Activated CD4-positive, alpha-beta T cell treated with anti-CD3 and anti-CD28 coated beads, Interleukin-2, amount 50 U/mL, for 1 hour (primary cell): ENCODE results near the gene WDR87.

Experiments
- DNase-seq: peaks from one replicate; pipeline ENCODE4 v3.0.0-alpha.2; 2020

Gene WDR87

GRCh38 chr19:37905946-37906868 lies at the start of gene WDR87:
Gene WDR87 (minus strand): TSS chr19:37906594. CDS start chr19:37898239, 8,355 bp downstream.
- peak; percentile 35 for DNase-seq

GRCh38 chr19:37955986-37956385 lies 49.6 kb upstream of the WDR87 start:
- no peak for DNase-seq

DNA sequence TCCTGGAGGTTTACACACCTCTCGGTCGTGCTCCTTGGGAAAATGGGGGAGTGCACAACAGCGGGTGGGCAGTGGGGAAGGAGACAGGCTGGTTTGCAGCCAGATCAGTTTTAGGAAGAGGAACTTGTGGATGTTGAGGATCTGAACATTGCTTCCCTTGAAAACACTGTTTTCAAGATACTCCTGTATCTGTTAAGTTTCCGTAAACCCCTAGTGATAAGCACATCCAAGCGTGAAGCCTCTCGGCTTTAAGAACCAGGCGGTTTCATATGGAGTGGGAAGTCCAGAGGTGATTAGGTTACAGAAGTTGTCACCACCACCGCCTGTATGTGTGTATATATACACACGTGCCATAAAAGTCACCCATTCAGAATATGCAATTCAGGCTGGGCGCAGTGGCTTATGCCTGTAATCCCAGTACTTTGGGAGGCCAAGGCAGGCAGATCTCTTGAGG lies 48.1 kb upstream of the WDR87 start:
- DNase-seq, result no peak

- DNase-seq, result no peak
Measured at GRCh38 chr19:37953918-37954303, 47.5 kb upstream of the WDR87 start.

GRCh38 chr19:37953171-37953917 lies 47.0 kb upstream of the WDR87 start:
- DNase-seq, result no peak

DNA sequence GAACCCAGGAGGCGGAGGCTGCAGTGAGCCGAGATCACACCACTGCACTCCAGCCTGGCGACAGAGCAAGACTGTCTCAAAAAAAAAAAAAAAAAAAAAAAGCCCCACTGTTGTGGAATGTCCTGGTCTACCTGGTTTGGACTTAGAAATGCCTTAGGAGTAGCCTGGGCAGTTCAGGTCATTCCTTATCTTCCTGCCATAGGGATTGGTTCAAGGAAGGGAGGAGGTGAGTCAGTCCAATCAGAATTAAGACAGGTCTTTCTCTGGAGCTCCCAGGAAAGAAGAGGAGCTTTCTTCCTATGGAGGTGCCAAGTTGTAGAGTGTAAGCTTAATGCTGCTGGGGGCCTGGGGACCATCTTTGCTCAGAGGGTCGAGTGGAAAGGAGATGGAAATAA lies 45.4 kb upstream of the WDR87 start:
- no peak for DNase-seq

DNA sequence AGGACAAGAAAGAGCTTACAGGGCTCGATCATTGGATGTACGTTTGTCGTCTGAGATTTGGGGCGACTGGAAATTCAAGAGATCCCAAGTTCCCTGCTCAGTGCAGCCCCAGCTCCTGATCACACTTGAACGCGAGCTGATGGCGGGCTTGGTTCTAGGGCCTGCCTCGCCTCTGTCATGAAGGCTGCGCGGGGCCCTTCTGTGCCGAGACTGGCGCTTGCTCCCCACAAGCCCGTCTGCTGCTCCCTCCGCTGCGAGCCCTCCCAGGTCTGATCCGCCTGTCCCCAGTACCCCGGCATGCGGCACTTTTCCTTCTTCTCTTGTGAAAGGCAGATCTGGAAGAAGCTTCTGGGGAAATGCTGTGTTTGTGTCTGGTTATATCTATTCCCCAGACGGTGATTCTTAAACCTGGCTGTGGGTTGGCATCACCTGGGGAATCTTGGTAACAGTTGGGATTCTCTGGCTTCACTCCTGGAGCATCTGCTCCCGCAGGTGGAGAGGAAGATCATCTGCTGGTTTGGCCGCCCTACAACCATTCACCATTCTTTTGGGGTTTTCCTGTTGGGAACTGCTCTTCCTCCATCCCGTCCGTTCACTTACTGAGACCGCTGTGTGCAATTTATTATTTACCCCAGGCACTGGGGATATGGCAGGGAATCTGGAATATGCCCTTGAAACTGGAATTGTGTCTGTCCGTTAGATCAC lies 44.2 kb upstream of the WDR87 start:
- DNase-seq, result no peak

DNA sequence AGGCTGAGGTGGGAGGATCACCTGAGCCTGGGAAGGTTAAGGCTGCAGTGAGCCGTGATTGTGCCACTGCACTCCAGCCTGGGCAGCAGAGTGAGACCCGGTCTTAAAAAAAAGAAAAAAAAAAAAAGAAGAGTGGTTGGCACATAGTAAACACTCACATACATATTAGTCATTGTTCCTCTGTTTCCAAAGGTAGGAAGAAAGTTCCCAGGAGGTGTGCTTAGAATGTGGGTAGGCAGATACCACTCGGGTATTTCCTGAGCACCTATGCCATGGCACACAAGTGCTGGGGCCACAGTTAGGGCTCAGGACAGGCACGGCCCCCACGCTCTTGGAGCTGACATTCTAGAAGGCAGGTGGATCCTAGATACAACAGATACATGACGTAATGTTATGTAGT lies 42.0 kb upstream of the WDR87 start:
- DNase-seq, result no peak

DNA sequence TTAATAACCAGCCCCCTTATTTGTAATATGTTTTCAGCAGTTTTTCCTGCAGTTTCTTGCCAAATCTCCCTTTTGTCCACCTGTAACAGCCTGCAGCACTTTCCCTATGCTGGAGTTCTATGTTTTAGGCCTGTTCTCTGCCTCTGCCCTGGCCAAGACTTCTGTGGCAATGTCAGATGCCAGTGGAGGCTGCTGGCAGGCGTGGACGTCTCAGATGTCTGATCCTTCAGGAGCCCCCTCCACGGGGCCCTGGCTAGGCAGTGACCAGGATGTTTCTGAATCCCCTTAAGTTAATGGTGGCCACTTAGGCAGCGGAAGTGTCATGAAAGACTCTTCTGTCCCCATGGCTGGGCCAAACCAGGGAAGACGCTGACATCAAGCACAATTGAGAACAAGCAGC lies 41.4 kb upstream of the WDR87 start:
- DNase-seq, result no peak

DNA sequence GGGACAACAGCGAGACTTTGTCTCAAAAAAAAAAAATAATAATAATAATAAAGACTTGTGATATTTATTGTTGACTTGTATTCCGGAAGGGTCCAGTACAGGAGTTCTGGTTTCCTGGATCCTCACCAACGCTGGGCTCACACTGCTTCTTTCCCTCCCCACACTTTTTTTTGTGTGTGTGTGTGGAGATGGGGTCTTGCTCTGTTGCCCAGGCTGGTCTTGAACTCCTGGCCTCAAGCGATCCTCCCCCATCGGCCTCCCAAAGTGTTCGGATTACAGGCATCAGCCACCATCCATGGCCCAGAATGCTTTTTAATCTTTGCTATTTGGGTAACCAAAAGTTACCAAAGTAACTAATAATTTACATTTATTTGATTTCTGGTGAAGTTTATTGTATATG lies 39.7 kb upstream of the WDR87 start:
- DNase-seq, result no peak

DNA sequence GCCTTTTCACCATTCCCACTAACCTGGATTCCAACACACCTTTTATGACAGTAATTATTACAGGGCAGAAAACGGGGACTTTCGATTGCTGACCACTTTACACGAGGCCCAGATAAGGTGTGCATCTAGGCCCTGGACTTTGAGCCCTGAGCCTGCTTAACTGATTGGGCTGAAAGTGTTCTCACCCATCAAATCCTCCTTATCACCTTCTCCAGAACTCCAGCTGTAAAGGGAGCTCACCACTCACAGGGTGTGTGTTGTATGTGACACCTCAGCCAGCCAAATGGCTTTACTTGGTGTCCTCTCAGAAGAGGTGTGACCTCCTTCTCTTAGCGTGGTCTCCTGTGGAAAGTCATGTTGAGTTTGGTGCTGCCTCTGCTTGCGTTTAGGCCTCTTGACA lies 37.1 kb upstream of the WDR87 start:
- DNase-seq, result no peak

DNA sequence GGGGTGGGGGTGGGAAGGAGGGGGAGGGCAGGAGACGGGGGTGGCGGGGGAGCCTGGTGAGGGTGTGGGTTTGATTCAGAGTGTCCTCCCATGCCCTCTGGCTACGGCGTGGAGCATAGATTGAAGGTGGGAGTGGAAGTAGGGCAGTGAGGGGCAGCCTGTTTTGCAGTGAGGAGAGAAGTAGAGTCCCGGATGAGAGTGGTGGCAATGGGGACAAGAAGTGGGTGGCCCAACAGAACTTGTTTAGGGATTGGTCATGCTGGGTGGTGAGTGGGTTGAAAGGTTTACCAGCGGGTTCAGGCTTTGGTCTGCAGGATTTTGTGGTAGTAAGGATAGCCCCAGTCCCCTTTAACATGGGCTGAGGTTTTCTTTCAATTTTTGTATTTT lies 36.1 kb upstream of the WDR87 start:
- DNase-seq, result no peak

DNA sequence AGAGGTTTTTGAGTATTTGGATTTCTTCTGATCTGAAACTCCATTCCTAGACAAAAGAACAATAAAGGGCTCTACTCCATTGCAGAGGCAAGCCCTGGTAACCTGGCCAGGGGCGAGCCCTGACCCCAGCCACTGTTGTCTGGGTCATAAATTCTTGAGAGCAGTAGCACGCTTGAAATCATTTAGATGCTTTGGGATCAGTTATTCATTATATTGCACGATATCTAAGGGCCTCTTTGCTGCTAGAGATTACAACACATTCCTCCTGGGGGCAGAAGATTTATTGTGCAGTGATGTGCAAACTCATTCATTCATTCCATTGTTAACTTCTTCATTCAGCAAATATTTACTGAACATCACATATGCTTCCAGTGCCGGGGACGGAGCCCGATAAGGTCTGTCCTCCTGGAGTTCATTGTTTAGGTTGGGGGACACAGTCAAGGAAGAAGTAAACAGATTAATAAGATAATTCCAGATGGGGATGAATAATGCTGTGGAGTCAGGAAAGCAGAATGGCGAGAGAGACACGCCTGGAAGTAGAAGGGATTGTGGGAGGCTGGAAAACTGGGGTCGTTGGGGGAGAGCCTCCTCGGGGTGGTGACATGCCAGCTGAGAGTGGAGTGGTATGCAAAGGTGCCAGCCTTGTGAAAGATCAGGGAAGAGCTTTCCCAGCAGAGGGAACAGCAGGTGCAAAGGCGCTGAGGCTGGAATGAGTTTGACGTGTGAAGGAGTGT lies 35.6 kb upstream of the WDR87 start:
- DNase-seq, result no peak

DNA sequence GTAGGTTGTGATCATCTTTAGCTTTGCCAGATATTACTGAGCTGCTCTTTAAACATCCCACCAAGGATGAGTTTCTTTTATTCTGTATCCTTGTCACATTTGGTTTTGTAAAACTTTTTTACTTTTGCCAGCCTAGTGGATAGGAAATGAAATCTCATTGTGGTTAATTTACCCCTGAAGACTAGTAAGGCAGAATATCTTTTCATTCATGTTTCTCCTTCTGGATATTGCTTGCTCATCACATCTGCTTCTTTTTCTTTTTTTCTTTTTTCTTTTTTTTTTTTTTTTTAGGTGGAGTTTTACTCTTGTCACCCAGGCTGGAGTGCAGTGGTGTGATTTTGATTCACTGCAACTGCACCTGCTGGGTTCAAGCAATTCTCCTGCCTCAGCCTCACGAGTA lies 32.0 kb upstream of the WDR87 start:
- DNase-seq, result no peak

- DNase-seq, result no peak
Measured at GRCh38 chr19:37936886-37937285, 30.5 kb upstream of the WDR87 start.

DNA sequence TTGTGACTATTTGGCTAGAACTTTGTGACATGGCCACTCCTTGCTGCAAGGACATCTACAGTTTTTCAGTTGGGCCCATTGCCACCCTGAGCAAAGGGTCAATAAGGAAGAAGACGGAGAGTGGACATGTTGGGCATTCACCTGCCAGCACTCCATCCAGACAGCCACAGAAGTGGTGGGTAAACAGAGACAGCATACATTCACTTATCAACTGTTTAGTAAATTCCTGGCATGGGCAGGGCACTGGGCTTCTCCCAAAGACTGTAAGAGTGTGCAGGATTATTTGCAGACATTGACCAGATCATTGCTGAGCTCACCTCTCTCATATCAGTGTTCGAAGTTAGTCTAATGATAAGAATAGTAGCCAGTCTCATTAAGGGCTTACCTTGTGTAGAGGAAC lies 29.8 kb upstream of the WDR87 start:
- DNase-seq, result no peak

- DNase-seq, result no peak
Measured at GRCh38 chr19:37935341-37935740, 28.9 kb upstream of the WDR87 start.

GRCh38 chr19:37933937-37934358 lies 27.6 kb upstream of the WDR87 start:
- DNase-seq, result no peak

GRCh38 chr19:37932985-37933936 lies 26.9 kb upstream of the WDR87 start:
- no peak for DNase-seq

DNA sequence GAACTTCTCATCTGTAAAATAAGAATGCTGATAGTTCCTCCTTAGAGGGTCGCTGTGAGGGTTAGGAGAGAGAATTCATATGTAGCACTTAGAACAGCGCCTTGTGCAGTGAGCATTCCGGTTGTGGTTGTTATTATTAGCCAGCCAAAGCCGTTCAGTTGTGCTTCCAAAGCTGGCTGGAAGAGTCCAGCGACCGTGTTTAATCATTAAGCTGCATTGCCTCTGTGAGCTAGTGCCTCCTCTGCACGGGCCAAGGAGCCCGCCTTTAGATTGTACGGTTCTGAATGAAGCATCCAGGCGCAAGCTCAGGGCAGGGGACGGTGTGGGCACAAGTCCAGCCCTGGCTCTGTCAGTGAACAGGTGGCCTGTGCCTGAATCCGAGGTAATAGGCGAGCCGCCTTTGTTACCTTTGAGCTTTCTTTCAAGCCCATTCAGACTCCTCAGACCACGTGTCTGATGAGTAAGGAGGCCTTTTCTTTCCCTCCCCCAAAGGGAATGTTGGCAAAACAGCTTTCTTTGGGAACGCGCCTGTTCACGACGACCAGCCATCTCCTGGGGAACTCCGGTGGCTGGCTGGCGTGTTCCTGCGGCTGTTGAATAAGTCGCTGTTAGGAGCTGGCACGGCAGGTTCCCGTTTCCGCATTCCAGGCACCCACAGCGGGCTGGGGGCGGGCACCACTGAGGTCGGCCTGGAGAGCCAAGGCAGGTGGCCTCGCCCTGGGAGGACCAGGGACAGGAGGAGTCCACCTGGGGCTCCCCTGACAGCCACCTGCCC lies 25.7 kb upstream of the WDR87 start:
- peak; percentile 1 for DNase-seq

GRCh38 chr19:37930416-37930815 lies 24.0 kb upstream of the WDR87 start:
- no peak for DNase-seq
